HG03280 (cell line): ENCODE measurements around the gene MAPK8IP3.
"Not testable (repeated sequence)": the region's sequence is repeated elsewhere in the genome, so short reads cannot be mapped to it uniquely, and the experiment has no call there.

Experiments used
- ATAC-seq: cut with Tn5 transposase; IDR thresholded peaks from one replicate; pipeline ENCODE4 v1.9.1; 2021; ENCODE audit warnings: mild to moderate bottlenecking, moderate library complexity; ENCODE audit not compliant: unreplicated experiment

Gene MAPK8IP3

GRCh38 chr16:1784977-1785845 is 79.2 kb downstream of the MAPK8IP3 start:
- no peak for ATAC-seq

DNA sequence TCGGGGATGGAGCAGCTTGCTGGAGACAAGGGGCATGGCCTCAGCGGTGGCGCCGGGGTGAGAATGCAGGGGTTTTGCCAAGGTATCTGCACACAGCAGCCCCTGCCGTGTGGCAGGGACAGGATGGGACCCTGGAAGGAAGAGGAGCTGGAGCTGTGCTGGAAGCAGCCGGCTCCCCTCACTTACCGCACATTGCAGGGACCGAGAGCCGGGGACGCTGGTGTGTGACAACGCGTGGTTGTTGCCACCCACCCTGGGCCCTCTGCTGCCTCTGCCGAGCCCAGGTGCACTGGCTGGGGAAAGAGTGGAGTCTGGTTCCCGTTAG is 79.8 kb downstream of the MAPK8IP3 start:
- no peak for ATAC-seq

- no peak for ATAC-seq
Measured at GRCh38 chr16:1786242-1787055, 80.5 kb downstream of the MAPK8IP3 start.

DNA sequence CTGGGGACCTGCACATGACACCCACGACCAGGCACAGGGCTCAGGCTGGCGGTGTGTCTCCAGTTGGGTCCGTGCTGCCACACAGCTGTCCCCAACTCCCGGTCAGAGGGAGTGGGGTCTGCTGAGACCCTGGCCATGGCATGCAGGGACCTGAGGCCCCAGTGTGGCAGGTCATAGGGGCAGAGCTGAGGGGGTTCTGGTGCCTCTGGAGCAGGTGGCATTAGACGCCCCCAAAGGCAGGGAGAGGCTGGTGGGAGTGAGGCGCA is 81.0 kb downstream of the MAPK8IP3 start:
- ATAC-seq, result no peak

- no peak for ATAC-seq
Measured at GRCh38 chr16:1787322-1788094, 81.5 kb downstream of the MAPK8IP3 start.

DNA sequence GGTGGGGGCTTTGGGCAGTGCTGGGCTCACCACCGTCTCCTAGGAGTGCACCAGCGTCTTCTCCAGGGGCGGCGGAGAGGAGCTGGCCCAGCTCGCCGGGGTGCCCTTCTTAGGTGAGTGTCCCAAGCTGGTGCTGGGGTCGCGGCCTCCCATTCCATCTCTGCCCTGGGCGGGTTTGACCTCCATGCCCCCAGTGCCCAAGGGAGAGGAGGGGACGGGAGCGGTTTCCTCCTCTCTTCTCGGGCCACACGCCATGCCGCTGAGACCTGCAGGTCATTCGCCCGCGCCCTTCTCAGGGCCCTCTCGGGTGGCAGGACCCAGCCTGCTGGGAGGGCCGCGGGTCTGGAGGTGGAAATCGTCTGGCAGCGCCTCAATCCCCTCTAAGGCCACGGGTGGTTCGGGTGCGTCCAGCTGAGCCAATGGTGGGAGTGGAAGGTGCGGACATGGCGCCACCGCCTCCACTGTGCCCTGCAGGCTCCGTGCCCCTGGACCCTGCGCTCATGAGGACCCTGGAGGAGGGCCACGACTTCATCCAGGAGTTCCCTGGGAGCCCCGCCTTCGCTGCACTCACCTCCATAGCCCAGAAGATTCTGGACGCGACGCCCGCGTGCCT is 82.2 kb downstream of the MAPK8IP3 start:
- ATAC-seq, result no peak

DNA sequence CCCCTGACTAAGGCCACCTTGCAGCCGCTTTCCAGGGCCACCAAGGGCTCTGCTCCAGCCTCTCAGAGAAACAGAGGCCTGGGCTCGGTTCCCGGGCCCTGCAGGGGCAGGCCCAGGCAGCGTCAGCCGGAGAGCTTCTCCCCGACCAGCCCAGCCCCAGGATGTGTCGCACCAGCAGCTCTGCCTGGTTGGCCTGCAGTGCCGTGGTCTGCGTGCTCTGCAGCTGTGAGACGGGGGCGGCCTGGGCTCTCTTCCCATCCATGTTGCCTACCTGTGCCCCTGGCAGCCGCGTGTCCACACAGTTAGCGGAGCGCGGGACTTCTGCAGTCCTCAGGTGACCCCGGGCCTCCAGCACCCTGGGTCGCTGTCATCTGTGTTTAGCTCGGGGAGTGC is 82.7 kb downstream of the MAPK8IP3 start:
- no peak for ATAC-seq

- ATAC-seq, result no peak
Measured at GRCh38 chr16:1789643-1790045, 83.6 kb downstream of the MAPK8IP3 start.

- ATAC-seq, result no peak
Measured at GRCh38 chr16:1790261-1790610, 84.2 kb downstream of the MAPK8IP3 start.

GRCh38 chr16:1790611-1791255 is 84.7 kb downstream of the MAPK8IP3 start:
- ATAC-seq, result no peak

DNA sequence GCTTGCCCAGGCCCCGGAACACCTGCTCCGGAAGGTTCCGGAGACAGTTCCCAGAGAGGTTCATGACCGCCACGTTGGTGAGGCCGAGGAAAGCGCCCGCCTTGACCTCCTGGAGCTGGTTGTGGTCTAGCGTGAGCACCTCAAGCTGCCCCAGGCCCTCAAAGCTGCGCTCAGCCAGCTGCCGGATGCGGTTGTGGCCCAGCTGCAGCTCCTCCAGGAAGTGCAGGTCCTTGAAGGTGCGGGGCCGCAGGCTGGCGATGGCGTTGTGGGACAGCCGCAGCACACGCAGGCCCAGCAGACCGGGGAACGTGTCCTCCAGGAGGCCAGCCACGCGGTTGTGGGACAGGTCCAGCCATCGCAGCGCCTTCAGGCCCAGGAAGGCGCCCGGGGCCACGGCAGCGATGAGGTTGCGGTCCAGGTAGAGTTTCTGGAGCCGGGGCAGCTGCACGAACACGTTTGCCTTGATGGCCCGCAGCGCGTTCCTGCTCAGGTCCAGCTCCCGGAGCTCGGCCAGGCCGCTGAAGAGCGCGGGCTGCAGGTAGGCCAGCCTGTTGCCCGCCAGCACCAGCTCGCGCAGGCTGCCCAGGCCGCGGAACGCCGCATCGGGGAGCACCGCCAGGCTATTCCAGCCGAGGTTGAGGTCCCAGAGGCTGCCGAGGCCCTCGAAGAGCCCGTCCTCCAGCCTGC is 85.4 kb downstream of the MAPK8IP3 start:
- ATAC-seq, result no peak

GRCh38 chr16:1791943-1792812 is 86.2 kb downstream of the MAPK8IP3 start:
- ATAC-seq, result no peak

- ATAC-seq, result no peak
Measured at GRCh38 chr16:1792836-1793577, 87.0 kb downstream of the MAPK8IP3 start.

DNA sequence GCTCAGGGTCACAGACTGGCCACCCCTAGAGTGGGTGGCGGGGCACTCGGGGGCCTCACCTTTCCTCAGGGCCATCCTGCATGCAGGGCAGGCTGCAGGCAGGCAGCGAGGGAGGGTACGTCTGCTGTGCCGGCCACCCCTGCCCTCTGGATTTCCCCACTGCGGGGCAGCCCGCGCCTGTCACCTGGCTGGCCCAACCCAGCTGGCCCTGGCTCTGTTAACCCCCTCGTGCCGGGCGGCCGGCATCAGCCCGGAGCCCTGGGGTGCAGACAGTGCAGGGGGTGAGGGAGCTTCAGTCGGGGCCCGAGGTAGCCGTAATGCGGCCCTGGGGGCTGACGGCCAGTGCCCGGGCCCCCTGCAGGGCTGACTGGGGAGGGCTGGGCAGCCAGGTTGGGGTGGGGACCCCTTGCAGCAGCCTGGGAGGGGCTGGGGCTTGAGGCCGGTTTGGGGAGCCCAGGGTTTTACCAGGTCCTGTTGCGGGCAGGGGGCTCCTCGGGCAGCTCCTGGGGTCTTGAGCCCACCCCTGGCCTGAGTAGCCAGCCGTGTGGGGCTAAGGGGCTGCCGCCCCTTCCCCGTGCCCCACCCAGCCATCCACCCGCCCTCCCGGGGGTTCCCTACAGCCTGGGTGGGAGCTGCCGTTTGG is 87.7 kb downstream of the MAPK8IP3 start, which contains the start of gene IGFALS:
Gene IGFALS, minus strand, starts transcription at position 128 of the 643 bp plus-strand sequence. Its CDS starts 53 bp downstream, at position 75.
- ATAC-seq, result no peak

- ATAC-seq, result no peak
Measured at GRCh38 chr16:1794221-1794871, 88.4 kb downstream of the MAPK8IP3 start.

GRCh38 chr16:1794908-1795666 is 89.1 kb downstream of the MAPK8IP3 start:
- no peak for ATAC-seq

GRCh38 chr16:1799263-1799662 is 93.3 kb downstream of the MAPK8IP3 start:
- not testable (repeated sequence) for ATAC-seq
